C1 segment of cervical spinal cord (tissue), 14 donors: Measurements from ENCODE around the gene KRTAP4-11.
"Not testable (repeated sequence)": the region's sequence is repeated elsewhere in the genome, so short reads cannot be mapped to it uniquely, and the experiment has no call there.

ENCODE experiments used
- DNase-seq, 14 donors: peaks; one replicate each; lab custom pipeline; 2025; lab: John Stamatoyannopoulos, UW

Gene KRTAP4-11

DNA sequence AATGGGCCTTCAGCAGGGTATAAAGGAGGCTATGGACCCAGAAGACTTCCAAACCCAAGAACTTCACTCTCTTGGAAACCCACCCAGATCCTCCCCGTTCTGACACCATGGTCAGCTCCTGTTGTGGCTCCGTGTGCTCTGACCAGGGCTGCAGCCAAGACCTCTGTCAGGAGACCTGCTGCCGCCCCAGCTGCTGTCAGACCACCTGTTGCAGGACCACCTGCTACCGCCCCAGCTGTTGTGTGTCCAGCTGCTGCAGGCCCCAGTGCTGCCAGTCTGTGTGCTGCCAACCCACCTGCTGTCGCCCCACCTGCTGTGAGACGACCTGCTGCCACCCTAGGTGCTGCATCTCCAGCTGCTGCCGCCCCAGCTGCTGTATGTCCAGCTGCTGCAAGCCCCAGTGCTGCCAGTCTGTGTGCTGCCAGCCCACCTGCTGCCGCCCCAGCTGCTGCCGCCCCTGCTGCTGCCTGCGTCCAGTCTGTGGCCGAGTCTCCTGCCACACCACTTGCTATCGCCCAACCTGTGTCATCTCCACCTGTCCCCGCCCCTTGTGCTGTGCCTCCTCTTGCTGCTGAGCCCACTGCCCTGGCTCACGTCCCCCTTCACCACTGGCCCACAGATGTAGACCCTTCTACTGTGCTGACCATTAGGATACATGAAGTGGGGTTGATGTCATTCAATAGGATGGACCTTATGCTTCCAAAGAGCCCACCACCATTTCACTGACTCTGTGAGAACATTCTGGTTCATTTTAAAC is 33.9 kb downstream of the KRTAP4-11 start, which contains the start of gene KRTAP4-7:
Gene KRTAP4-7 (plus strand): TSS at position 51 of the 757 bp plus-strand sequence. CDS start 57 bp downstream, at position 108.
- DNase-seq = not testable (repeated sequence)

DNA sequence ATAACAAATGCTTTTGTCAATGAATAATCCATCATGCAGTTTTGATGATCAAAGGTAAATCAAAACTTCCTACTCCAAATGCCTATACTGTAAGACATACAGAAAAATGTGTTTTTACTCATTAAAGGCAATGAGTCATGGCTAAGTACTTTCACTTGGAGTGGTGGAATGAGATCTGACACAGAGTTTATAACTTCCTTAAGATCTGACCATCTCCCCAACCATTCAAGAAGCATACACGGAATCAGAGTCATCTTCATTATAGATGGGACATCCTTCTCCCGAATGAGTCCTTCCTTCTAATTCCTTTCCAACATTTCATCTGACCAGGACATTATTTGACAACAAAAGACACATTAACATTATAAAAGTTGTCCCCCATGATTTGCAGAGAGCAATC is 34.7 kb downstream of the KRTAP4-11 start:
- DNase-seq = not testable (repeated sequence)

DNA sequence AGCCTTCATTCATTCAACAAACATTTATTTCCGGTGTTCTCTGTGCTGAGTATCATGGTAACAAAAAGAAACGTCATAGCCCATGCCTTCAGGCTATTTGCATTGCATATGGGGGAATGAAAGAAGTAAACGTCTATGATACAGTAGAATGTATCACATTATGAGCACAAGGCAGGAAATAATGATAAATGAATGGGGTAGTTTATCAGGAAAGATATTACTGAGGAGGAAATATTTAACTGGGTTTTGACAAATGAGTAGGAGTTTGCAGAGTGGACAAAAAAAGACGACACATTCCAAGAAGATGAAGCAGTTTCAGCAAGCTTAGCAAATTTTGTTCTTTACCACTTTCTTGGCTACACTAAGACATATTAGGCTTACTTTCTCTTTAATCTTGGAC is 35.5 kb downstream of the KRTAP4-11 start:
- DNase-seq = no peak

DNA sequence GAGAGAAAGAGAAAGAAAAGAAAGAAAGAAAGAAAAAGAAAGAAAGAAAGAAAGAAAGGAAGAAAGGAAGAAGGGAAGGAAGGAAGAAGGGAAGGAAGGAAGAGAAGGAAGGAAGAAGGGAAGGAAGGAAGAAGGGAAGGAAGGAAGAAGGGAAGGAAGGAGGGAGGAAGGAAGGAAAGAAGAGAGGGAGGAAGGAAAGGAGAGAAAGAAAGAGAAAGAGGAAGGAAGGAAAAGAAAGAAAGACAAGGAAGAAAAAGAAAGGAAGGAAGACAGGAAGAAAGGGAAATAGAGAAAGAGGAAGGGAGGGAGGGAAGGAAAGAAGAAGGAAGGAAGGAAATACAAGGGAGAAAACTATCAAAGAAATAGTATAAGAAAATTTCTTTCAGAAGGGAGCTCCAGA is 41.4 kb downstream of the KRTAP4-11 start:
- no peak for DNase-seq

DNA sequence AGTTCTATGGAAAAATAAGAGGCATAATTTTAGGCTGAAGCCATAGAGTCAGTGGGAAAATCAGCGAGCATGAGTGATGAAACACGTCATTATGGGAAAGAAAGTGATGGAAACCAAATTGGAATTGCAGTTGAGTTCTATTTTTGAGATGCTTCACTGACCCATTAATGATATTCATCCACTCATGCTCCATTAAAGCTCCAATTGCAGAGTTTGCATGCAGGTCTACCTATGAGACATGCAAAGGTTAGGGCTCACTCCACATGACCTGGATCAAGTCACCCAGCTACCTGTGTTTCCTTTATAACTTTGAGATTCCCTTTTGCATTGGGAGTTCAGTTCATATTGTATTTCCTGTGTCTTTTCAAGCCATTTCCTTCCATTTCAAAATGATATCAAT is 44.5 kb downstream of the KRTAP4-11 start:
- no peak for DNase-seq

DNA sequence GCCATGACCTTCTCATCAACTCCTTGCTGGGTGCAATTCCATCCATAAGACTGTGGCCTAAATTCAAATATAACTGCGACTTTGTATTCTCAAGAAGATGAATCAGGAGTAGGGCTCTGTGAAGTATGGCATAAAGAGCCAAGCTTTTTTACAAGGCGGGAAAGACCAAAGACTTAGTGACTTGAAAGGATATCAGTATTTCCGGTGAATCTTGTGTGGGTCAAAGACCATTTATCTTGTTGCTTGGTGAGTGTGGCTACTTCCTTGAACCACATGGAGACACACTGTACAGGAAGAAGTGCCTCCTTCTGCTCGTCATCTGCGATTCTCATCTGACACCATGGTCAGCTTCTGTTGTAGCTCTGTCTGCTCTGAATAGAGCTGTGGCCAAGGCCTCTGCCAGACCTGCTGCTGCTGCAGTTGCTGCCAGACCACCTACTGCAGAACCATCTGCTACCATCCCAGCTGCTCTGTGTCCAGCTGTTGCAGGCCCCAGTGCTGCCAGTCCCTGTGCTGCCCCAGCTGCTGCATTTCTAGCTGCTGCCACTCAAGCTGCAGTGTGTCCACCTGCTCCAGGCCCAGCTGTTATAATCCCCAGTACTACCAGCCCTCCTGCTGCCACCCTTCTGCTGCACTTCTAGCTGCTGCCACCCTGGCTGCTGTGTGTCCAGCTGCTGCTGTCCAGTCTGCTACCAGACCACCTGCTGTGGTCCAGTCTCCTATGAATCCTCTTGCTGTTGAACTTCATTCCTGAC is 46.4 kb downstream of the KRTAP4-11 start:
- DNase-seq = no peak

DNA sequence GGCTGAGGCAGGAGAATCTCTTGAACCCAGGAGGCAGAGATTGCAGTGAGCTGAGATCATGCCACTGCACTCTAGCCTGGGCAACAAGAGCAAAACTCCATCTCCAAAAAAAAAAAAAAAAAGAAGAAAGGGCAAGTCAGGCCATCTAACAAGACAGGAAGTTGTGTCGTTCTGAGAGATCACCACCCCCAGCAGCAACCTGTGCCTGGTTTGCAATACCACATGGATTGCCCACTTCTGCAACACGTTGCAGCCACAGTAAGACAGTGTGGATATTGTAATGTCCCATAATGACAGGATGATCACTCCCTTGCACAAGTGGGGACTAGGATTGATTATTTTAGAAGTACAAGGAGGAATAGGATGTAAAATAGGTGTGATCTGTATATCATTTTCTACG is 49.1 kb downstream of the KRTAP4-11 start:
- no peak for DNase-seq

DNA sequence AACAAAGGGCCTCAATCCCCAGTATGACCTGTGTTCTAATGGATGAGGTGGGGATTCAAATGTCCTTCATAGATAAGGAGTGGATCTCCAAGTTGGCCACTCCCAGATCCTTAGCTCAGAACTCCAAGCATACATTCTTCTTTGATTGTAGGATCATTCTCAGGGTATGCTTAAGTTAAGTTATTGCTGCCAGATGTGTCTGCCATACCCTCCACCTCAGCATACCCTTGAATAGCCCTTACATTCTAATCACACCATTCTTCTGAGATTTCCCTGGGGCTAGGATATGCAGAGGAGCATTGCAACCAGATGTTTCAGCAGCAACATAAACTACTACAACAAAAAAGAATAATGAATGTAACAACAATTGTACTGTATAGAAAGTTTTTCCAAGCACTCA is 50.9 kb downstream of the KRTAP4-11 start:
- DNase-seq = no peak
